ENCODE data around the gene CBLN3. TPM values are rescaled to one million over a fixed set of nuclear protein-coding genes. Genes with fewer than 3 reads are reported as not detected.

CBLN3 gene
- total RNA-seq, 2 experiments from 2014 or later, result 2.0 to 6.7 TPM

DNA sequence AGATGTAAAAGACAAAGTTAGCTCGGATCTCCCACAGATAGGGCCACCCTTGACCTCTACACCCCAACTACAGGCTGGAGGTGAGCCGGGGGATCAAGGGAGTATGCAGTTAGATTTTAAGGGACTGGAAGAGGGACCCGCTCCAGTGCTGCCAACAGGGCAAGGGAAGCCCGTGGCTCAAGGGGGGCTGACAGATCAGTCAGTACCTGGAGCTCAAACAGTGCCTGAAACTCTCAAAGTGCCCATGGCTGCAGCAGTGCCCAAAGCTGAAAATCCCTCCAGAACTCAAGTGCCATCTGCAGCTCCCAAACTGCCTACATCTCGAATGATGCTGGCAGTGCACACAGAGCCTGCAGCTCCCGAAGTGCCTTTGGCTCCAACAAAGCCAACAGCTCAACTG is 20.3 kb downstream of the CBLN3 start:
- Histone ChIP-seq H3K4me2 (ENCODE audit: low read length) (no peak overlapping the region), H4K20me1 (ENCODE audit: insufficient read depth, low read length) (no peaks in the 10 kb centered on the region), H3K36me3 (ENCODE audit: insufficient read depth, low read length) (no peaks in the 10 kb centered on the region), H3K9me3 (ENCODE audit: low read length) (no peaks in the 10 kb centered on the region), H3K9me2 (ENCODE audit: insufficient read depth, low read length) (no peaks in the 10 kb centered on the region), H3K79me2 (ENCODE audit: insufficient read depth, low read depth, low read length) (no peaks in the 10 kb centered on the region), H3K4me3 (ENCODE audit: low read depth, low read length, poor library complexity, severe bottlenecking) (no peak overlapping the region), H3K27ac (ENCODE audit: low read depth, low read length, poor library complexity, severe bottlenecking) (no peak overlapping the region), H3K4me1 (ENCODE audit: insufficient read depth, low read length, poor library complexity, severe bottlenecking) (no peaks in the 10 kb centered on the region), H2AFZ (ENCODE audit: low read length) (no peak overlapping the region)
- intact Hi-C loops (cut with micrococcal nuclease; ENCODE audit: unreplicated experiment), result no loop called here
- ChIA-PET POLR2A (interaction anchor here (0.5 to 1.6 kb wide), 3 partner anchors 11 to 23 kb away, joined by 3 read pairs; no protein-coding TSS in a partner anchor), CTCF (ENCODE audit: unreplicated experiment) (interaction anchor here (0.8 to 1.9 kb wide), 2 partner anchors 22 to 69 kb away, joined by 3 to 10 read pairs; partner anchors contain the start of gene KHNYN)
- DNase-seq (ENCODE audit: low spot score), result no peak
- no peak for TF ChIP-seq EZH2phosphoT487 (IDR thresholded peaks at IDR 0.05; ENCODE audit: borderline replicate concordance, low read depth, low read length)
- TF ChIP-seq, protein P1, sequence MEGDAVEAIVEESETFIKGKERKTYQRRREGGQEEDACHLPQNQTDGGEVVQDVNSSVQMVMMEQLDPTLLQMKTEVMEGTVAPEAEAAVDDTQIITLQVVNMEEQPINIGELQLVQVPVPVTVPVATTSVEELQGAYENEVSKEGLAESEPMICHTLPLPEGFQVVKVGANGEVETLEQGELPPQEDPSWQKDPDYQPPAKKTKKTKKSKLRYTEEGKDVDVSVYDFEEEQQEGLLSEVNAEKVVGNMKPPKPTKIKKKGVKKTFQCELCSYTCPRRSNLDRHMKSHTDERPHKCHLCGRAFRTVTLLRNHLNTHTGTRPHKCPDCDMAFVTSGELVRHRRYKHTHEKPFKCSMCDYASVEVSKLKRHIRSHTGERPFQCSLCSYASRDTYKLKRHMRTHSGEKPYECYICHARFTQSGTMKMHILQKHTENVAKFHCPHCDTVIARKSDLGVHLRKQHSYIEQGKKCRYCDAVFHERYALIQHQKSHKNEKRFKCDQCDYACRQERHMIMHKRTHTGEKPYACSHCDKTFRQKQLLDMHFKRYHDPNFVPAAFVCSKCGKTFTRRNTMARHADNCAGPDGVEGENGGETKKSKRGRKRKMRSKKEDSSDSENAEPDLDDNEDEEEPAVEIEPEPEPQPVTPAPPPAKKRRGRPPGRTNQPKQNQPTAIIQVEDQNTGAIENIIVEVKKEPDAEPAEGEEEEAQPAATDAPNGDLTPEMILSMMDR (conservative IDR thresholded peaks at IDR 0.05; ENCODE audit: low read length), result no peak
- BruUV-seq (replicated peaks), result no TSS peak

DNA sequence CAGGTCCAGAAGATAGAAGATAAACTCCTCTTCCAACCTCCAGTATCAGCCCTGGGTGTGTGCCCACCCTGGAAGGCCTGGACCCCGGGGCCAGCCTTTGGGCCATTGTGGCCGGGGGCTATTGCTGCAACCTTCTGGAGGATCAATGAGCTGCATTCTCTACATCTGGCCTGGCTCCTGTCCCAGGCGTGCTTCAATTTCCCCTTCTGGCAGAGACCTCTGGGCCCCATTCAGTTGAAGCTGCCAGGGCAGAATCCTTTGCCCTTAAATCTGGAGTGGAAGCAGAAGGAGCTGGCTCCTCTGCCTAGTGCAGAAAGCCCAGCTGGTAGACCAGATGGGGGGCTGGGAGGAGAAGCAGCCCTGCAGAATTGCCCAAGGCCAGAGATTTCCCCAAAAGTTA is 20.7 kb downstream of the CBLN3 start:
- Histone ChIP-seq H3K4me1 (ENCODE audit: insufficient read depth, low read length, poor library complexity, severe bottlenecking) (no peaks in the 10 kb centered on the region), H2AFZ (ENCODE audit: low read length) (no peak overlapping the region), H3K36me3 (ENCODE audit: insufficient read depth, low read length) (no peaks in the 10 kb centered on the region), H3K9me2 (ENCODE audit: insufficient read depth, low read length) (no peaks in the 10 kb centered on the region), H3K27ac (ENCODE audit: low read depth, low read length, poor library complexity, severe bottlenecking) (no peak overlapping the region), H3K9me3 (ENCODE audit: low read length) (no peaks in the 10 kb centered on the region), H3K4me2 (ENCODE audit: low read length) (no peak overlapping the region), H4K20me1 (ENCODE audit: insufficient read depth, low read length) (no peaks in the 10 kb centered on the region), H3K79me2 (ENCODE audit: insufficient read depth, low read depth, low read length) (no peaks in the 10 kb centered on the region), H3K4me3 (ENCODE audit: low read depth, low read length, poor library complexity, severe bottlenecking) (no peak overlapping the region)
- no TSS peak for BruUV-seq (replicated peaks)
- TF ChIP-seq, protein P1 (conservative IDR thresholded peaks at IDR 0.05; ENCODE audit: low read length), result no peak
- no peak for TF ChIP-seq EZH2phosphoT487 (IDR thresholded peaks at IDR 0.05; ENCODE audit: borderline replicate concordance, low read depth, low read length)
- intact Hi-C loops (cut with micrococcal nuclease; ENCODE audit: unreplicated experiment), result no loop called here
- no peak for DNase-seq (ENCODE audit: low spot score)
- ChIA-PET CTCF (ENCODE audit: unreplicated experiment) (interaction anchor here (0.8 to 1.9 kb wide), 2 partner anchors 22 to 68 kb away, joined by 3 to 10 read pairs; partner anchors contain the start of gene KHNYN), POLR2A (interaction anchor here (0.5 to 1.6 kb wide), 2 partner anchors 16 to 22 kb away, joined by 3 read pairs; no protein-coding TSS in a partner anchor)

DNA sequence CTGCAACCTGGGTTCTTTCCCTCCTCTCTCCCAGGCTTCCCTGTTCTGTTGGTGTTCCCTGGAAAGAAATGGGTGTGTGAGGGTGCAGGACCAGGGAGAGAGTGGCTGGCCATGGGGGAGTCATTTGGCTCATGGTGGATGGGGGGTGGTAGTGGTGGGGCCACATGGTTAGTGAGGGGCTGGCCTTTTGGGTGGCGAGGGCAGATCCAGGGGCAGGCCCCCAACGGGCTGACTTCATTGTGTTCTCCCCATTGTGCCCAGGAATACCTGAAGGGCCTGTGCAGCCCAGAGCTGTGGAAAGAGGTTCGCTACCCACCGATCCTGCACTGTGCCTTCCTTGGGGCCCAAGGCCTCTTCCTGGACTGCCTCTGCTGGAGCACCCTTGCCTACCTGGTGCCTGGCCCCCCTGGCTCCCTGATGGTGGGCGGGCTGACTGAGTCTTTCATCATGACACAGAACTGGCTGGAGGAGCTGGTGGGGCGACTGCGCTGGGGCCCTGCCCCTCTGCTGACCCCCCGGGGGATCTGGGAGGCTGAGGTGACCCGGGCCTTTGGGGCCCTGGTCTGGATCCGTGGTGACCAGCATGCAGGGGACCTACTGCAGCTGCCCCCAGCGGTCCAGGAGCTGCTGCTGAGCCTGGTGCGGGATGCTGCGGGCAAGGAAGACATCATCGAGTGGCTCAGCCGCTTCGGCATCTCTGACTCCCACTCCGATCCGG is 21.7 kb downstream of the CBLN3 start:
- no peak overlapping the region for H3K27ac ChIP-seq (ENCODE audit: low read depth, low read length, poor library complexity, severe bottlenecking)
- no peak overlapping the region for H3K4me3 ChIP-seq (ENCODE audit: low read depth, low read length, poor library complexity, severe bottlenecking)
- H2AFZ ChIP-seq (ENCODE audit: low read length), result no peak overlapping the region
- H3K4me2 ChIP-seq (ENCODE audit: low read length), result no peak overlapping the region
- no peaks in the 10 kb centered on the region for H3K9me2 ChIP-seq (ENCODE audit: insufficient read depth, low read length)
- no peaks in the 10 kb centered on the region for H3K9me3 ChIP-seq (ENCODE audit: low read length)
- ChIA-PET CTCF (ENCODE audit: unreplicated experiment) (no interaction called here), POLR2A (no interaction called here)
- no peaks in the 10 kb centered on the region for H3K36me3 ChIP-seq (ENCODE audit: insufficient read depth, low read length)
- H3K4me1 ChIP-seq (ENCODE audit: insufficient read depth, low read length, poor library complexity, severe bottlenecking), result no peaks in the 10 kb centered on the region
- H4K20me1 ChIP-seq (ENCODE audit: insufficient read depth, low read length), result no peaks in the 10 kb centered on the region
- no peak for DNase-seq (ENCODE audit: low spot score)
- intact Hi-C loops (cut with micrococcal nuclease; ENCODE audit: unreplicated experiment), result no loop called here
- no TSS peak for BruUV-seq (replicated peaks)
- H3K79me2 ChIP-seq (ENCODE audit: insufficient read depth, low read depth, low read length), result no peaks in the 10 kb centered on the region
- TF ChIP-seq, protein P1 (conservative IDR thresholded peaks at IDR 0.05; ENCODE audit: low read length), result no peak
- no peak for TF ChIP-seq EZH2phosphoT487 (IDR thresholded peaks at IDR 0.05; ENCODE audit: borderline replicate concordance, low read depth, low read length)

Measured in OCI-LY7 (cell line).